IMR-90 (cell line): ENCODE results near the gene LSM7. TPM values are rescaled to one million over a fixed set of nuclear protein-coding genes. Genes with fewer than 3 reads are reported as not detected.

ENCODE experiments used
- ATAC-seq: fragments of 200-7000 bp; cut with Tn5 transposase; 2 replicates; pipeline ENCODE4 v1.9.1; 2020; ENCODE audit warnings: low read depth, mild to moderate bottlenecking, moderate library complexity
- BruUV-seq: library from RNA; stranded (reverse); fragments of 400-500 nt; replicated peaks from 2 replicates; lab custom pipeline; 2021; lab: Mats Ljungman, UMichigan
- CTCF ChIA-PET: fragments of 300-600 bp; formaldehyde crosslinking; extraction: SDS; loops from one replicate; lab custom pipeline; 2021; ENCODE audit warnings: antibody characterized with exemption; lab: Yijun Ruan, JAX
- POLR2A ChIA-PET: fragments of 300-600 bp; sonication (Branson Sonifier 250); formaldehyde crosslinking; loops from one replicate; lab custom pipeline; 2022; ENCODE audit warnings: antibody characterized with exemption; ENCODE audit not compliant: unreplicated experiment; lab: Charles Lee
- DNase-seq: peaks from one replicate; pipeline ENCODE4 v3.0.0; 2013
- H2AFZ ChIP-seq: replicated peaks from 2 replicates; pipeline ENCODE3; 2013; ENCODE audit warnings: low read length, mild to moderate bottlenecking; ENCODE audit not compliant: poor library complexity
- H2AK5ac ChIP-seq: 2 replicates; pipeline ENCODE4 v1.6.1; 2013; ENCODE audit warnings: low read depth, low read length, inconsistent platforms
- H2AK9ac ChIP-seq: replicated peaks from 2 replicates; pipeline ENCODE3; 2013; ENCODE audit warnings: mild to moderate bottlenecking, low read depth, low read length, moderate library complexity; ENCODE audit not compliant: poor library complexity
- H2BK120ac ChIP-seq: 2 replicates; pipeline ENCODE4 v1.6.1; 2013; ENCODE audit warnings: low read depth, low read length, inconsistent platforms
- H2BK15ac ChIP-seq: 3 replicates; pipeline ENCODE4 v1.6.1; 2013; ENCODE audit warnings: low read depth, low read length, inconsistent platforms
- H2BK20ac ChIP-seq: 2 replicates; pipeline ENCODE4 v1.6.1; 2013; ENCODE audit warnings: low read depth, mild to moderate bottlenecking, inconsistent platforms, low read length, moderate library complexity
- H2BK5ac ChIP-seq: 2 replicates; pipeline ENCODE4 v1.6.1; 2013; ENCODE audit warnings: mild to moderate bottlenecking, low read depth, low read length, inconsistent platforms; ENCODE audit not compliant: poor library complexity, severe bottlenecking
- H3K14ac ChIP-seq: replicated peaks from 2 replicates; pipeline ENCODE4 v1.6.1; 2013; ENCODE audit warnings: low read depth, low read length, inconsistent platforms
- H3K18ac ChIP-seq: 2 replicates; pipeline ENCODE4 v1.6.1; 2013; ENCODE audit warnings: low read depth, low read length, control low read depth
- H3K23ac ChIP-seq: 2 replicates; pipeline ENCODE4 v1.6.1; 2013; ENCODE audit warnings: low read depth, low read length, inconsistent platforms
- H3K27ac ChIP-seq: 2 replicates; pipeline ENCODE4 v1.5.1; 2013; ENCODE audit warnings: mild to moderate bottlenecking, control low read depth, low read length; ENCODE audit not compliant: insufficient read depth
- H3K27me3 ChIP-seq: 2 replicates; pipeline ENCODE4 v1.6.1; 2013; ENCODE audit warnings: low read length; ENCODE audit not compliant: control insufficient read depth, insufficient read depth
- H3K36me3 ChIP-seq: 2 replicates; pipeline ENCODE4 v1.6.1; 2013; ENCODE audit warnings: low read length, mixed read lengths; ENCODE audit not compliant: control insufficient read depth, insufficient read depth
- H3K4ac ChIP-seq: 2 replicates; pipeline ENCODE4 v1.6.1; 2013; ENCODE audit warnings: low read depth, low read length, inconsistent platforms
- H3K4me1 ChIP-seq: 2 replicates; pipeline ENCODE4 v1.6.1; 2013; ENCODE audit warnings: low read length, mixed read lengths; ENCODE audit not compliant: control insufficient read depth, insufficient read depth
- H3K4me2 ChIP-seq: 2 replicates; pipeline ENCODE4 v1.6.1; 2013; ENCODE audit warnings: low read depth, mild to moderate bottlenecking, control low read depth, low read length, moderate library complexity
- H3K4me3 ChIP-seq: 2 replicates; pipeline ENCODE4 v1.5.1; 2013; ENCODE audit warnings: low read depth, mild to moderate bottlenecking, control low read depth, low read length, moderate library complexity; ENCODE audit not compliant: insufficient read depth
- H3K56ac ChIP-seq: 2 replicates; pipeline ENCODE4 v1.6.1; 2013; ENCODE audit warnings: low read length, inconsistent platforms; ENCODE audit not compliant: insufficient read depth; ENCODE audit errors: extremely low read depth
- H3K79me1 ChIP-seq, 2 experiments: 2 replicates each; pipeline ENCODE4 v1.6.1; 2013; ENCODE audit warnings: low read length in 2 of 2, inconsistent platforms in 1 of 2, low read depth in 1 of 2
- H3K9ac ChIP-seq: 2 replicates; pipeline ENCODE4 v1.6.1; 2013; ENCODE audit warnings: low read depth, low read length, control low read depth
- H3K9me1 ChIP-seq: 2 replicates; pipeline ENCODE4 v1.6.1; 2013; ENCODE audit warnings: low read length, inconsistent platforms; ENCODE audit not compliant: insufficient read depth
- H3K9me3 ChIP-seq: 2 replicates; pipeline ENCODE4 v1.6.1; 2013; ENCODE audit warnings: low read length; ENCODE audit not compliant: control insufficient read depth, insufficient read depth
- H4K20me1 ChIP-seq: 2 replicates; pipeline ENCODE4 v1.6.1; 2013; ENCODE audit warnings: low read length, inconsistent platforms; ENCODE audit not compliant: insufficient read depth
- H4K5ac ChIP-seq: 2 replicates; pipeline ENCODE4 v1.6.1; 2013; ENCODE audit warnings: mild to moderate bottlenecking, low read depth, low read length, control low read depth
- H4K8ac ChIP-seq, 2 experiments: 2 replicates each; pipeline ENCODE4 v1.6.1; 2013; ENCODE audit warnings: low read depth in 2 of 2, low read length in 2 of 2, control low read depth in 1 of 2, inconsistent platforms in 1 of 2
- H4K91ac ChIP-seq: 2 replicates; pipeline ENCODE4 v1.6.1; 2013; ENCODE audit warnings: low read depth, low read length, inconsistent platforms; ENCODE audit not compliant: insufficient read depth
- BHLHE40 ChIP-seq: fragments of 150-350 bp; IDR thresholded peaks from 2 replicates; pipeline ENCODE4 v1.6.1; 2016; ENCODE audit warnings: mild to moderate bottlenecking, low read depth, low read length
- CEBPB ChIP-seq: IDR thresholded peaks from 2 replicates; pipeline ENCODE4 v1.6.1; 2012; ENCODE audit warnings: low read depth, low read length, improper control_type of control experiment
- CHD1 ChIP-seq: IDR thresholded peaks from 2 replicates; pipeline ENCODE4 v1.6.1; 2012; ENCODE audit warnings: low read depth, low read length, improper control_type of control experiment
- CTCF ChIP-seq: conservative IDR thresholded peaks from 2 replicates; pipeline ENCODE4 v1.5.1; 2012; ENCODE audit warnings: mild to moderate bottlenecking, low read depth, low read length, improper control_type of control experiment
- ELK1 ChIP-seq: fragments of 150-350 bp; IDR thresholded peaks from 2 replicates; pipeline ENCODE4 v1.6.1; 2016; ENCODE audit warnings: low read depth, mild to moderate bottlenecking, low read length, moderate library complexity, borderline replicate concordance
- FOS ChIP-seq: fragments of 150-350 bp; IDR thresholded peaks from 2 replicates; pipeline ENCODE4 v1.6.1; 2016; ENCODE audit warnings: low read depth, low read length
- MAFK ChIP-seq: IDR thresholded peaks from 2 replicates; pipeline ENCODE4 v1.6.1; 2012; ENCODE audit warnings: low read depth, low read length, improper control_type of control experiment
- MAZ ChIP-seq: IDR thresholded peaks from 2 replicates; pipeline ENCODE4 v1.6.1; 2012; ENCODE audit warnings: low read depth, mild to moderate bottlenecking, low read length, improper control_type of control experiment, moderate library complexity, borderline replicate concordance
- MXI1 ChIP-seq: IDR thresholded peaks from 2 replicates; pipeline ENCODE4 v1.6.1; 2012; ENCODE audit warnings: low read depth, mild to moderate bottlenecking, low read length, moderate library complexity, borderline replicate concordance
- NFE2L2 ChIP-seq: fragments of 150-350 bp; IDR thresholded peaks from 2 replicates; pipeline ENCODE4 v1.6.1; 2016; ENCODE audit warnings: low read depth, mild to moderate bottlenecking, low read length
- POLR2A ChIP-seq: IDR thresholded peaks from 2 replicates; pipeline ENCODE4 v1.6.1; 2012; ENCODE audit warnings: mild to moderate bottlenecking, low read depth, low read length
- RAD21 ChIP-seq: IDR thresholded peaks from 2 replicates; pipeline ENCODE4 v1.6.1; 2012; ENCODE audit warnings: low read length, improper control_type of control experiment
- RCOR1 ChIP-seq: IDR thresholded peaks from 2 replicates; pipeline ENCODE4 v1.6.1; 2012; ENCODE audit warnings: mild to moderate bottlenecking, low read length, improper control_type of control experiment; ENCODE audit not compliant: insufficient replicate concordance
- RFX5 ChIP-seq: IDR thresholded peaks from 2 replicates; pipeline ENCODE4 v1.8.0; 2012; ENCODE audit warnings: low read depth, mild to moderate bottlenecking, low read length, moderate library complexity
- SMC3 ChIP-seq: fragments of 150-350 bp; IDR thresholded peaks from 2 replicates; pipeline ENCODE4 v1.6.1; 2016; ENCODE audit warnings: low read depth, mild to moderate bottlenecking, antibody characterized with exemption, low read length, moderate library complexity
- USF2 ChIP-seq: fragments of 150-350 bp; IDR thresholded peaks from 2 replicates; pipeline ENCODE4 v1.6.1; 2017; ENCODE audit warnings: mild to moderate bottlenecking, antibody characterized with exemption, low read length, low read depth
- WGBS, 2 experiments: methylation state at CpG; one replicate each; pipeline versions ENCODE4 v1.1.5 to v1.1.7; 2013; ENCODE audit warnings: missing lambda C conversion rate in 2 of 2; ENCODE audit not compliant: insufficient read length in 1 of 2; ENCODE audit errors: extremely low coverage in 2 of 2; 5-methylcytosine and 5-hydroxymethylcytosine counted together
- dilution Hi-C: fragments of 300-500 bp; cut with HindIII; formaldehyde crosslinking; loops from one replicate; pipeline ENCODE4 v1.14.3; 2018; ENCODE audit warnings: low sequenced_read_pairs; ENCODE audit not compliant: unreplicated experiment
- in situ Hi-C: fragments of 300-500 bp; cut with MboI; formaldehyde crosslinking; loops from 3 replicates; pipeline ENCODE4 v1.14.3; 2019; ENCODE audit warnings: low sequenced_read_pairs, inconsistent platforms, mixed read lengths
- intact Hi-C: fragments of 100-400 bp; cut with micrococcal nuclease; formaldehyde crosslinking; loops from 2 replicates; pipeline ENCODE4 v1.10.0; 2022
- polyA plus RNA-seq, 3 experiments: library from polyadenylated mRNA; depleted of rRNA; stranded (reverse); fragments of >200 nt; gene quantifications; 2 replicates each; pipeline ENCODE4 v1.2.3, GENCODE V29; 2012; ENCODE audit warnings: low replicate concordance in 1 of 3
- total RNA-seq: library from RNA; depleted of rRNA; stranded (reverse); fragments of >200 nt; gene quantifications from 2 replicates; pipeline ENCODE4 v1.2.3, GENCODE V29; 2012

Gene LSM7
- total and polyA plus RNA-seq, 2 of the 4 experiments (the other 2 are of a cell fraction) = 145 to 708 TPM

GRCh38 chr19:2296141-2296540 is 32.2 kb downstream of the LSM7 start:
- no peaks in the 10 kb centered on the region for H3K9me1 ChIP-seq
- no TSS peak for BruUV-seq
- H2BK15ac ChIP-seq = no peak overlapping the region
- dilution Hi-C loops (no loop called here), in situ Hi-C loops (no loop called here), intact Hi-C loops (no loop called here)
- no peak overlapping the region for H3K27ac ChIP-seq
- peaks cover 22% of the 10 kb centered on the region for H3K27me3 ChIP-seq
- H2AK5ac ChIP-seq = no peak overlapping the region
- ChIA-PET POLR2A (no interaction called here), CTCF (interaction anchor here (0.9 to 1.2 kb wide), 2 partner anchors 19 to 96 kb away, joined by 3 to 5 read pairs; no protein-coding TSS in a partner anchor)
- DNase-seq (no peak), ATAC-seq (no peak)
- H3K56ac ChIP-seq = no peak overlapping the region
- no peaks in the 10 kb centered on the region for H3K9me3 ChIP-seq
- H3K36me3 ChIP-seq = no peaks in the 10 kb centered on the region
- no peak overlapping the region for H3K18ac ChIP-seq
- no peak overlapping the region for H3K9ac ChIP-seq
- no peak overlapping the region for H3K4ac ChIP-seq
- H4K20me1 ChIP-seq = peaks cover 2% of the 10 kb centered on the region; the same call in 1 of the 2 replicates
- H4K5ac ChIP-seq = no peak overlapping the region
- no peak overlapping the region for H2AFZ ChIP-seq
- no peak overlapping the region for H2BK120ac ChIP-seq
- no peak overlapping the region for H2BK5ac ChIP-seq
- 85% methylated on average over 5 of the region's 16 CpGs; no CpG with 5 or more reads in 1 of the 2 experiments for WGBS, 2 experiments
- H3K4me1 ChIP-seq = peaks cover 1% of the 10 kb centered on the region
- no peaks in the 10 kb centered on the region for H3K79me1 ChIP-seq
- no peak overlapping the region for H2BK20ac ChIP-seq
- no peak overlapping the region for H3K23ac ChIP-seq
- H2AK9ac ChIP-seq = no peak overlapping the region
- TF ChIP-seq BHLHE40 = no peak
- no peak for TF ChIP-seq MAZ
- no peak for TF ChIP-seq CHD1
- no peak for TF ChIP-seq MAFK
- no peak for TF ChIP-seq CEBPB
- no peak for TF ChIP-seq SMC3
- TF ChIP-seq MXI1 = no peak
- TF ChIP-seq RFX5 = no peak
- no peak for TF ChIP-seq RCOR1
- TF ChIP-seq CTCF = no peak
- no peak for TF ChIP-seq USF2
- TF ChIP-seq FOS = no peak
- TF ChIP-seq ELK1 = no peak
- TF ChIP-seq NFE2L2 = no peak
- no peak for TF ChIP-seq RAD21
- no peak for TF ChIP-seq POLR2A
- no peak overlapping the region for H4K8ac ChIP-seq
- H3K4me3 ChIP-seq = no peak overlapping the region
- H3K14ac ChIP-seq = no peak overlapping the region
- no peak overlapping the region for H3K4me2 ChIP-seq
- H4K91ac ChIP-seq = no peak overlapping the region
